ENCODE measurements around the gene TIAM2. TPM values are rescaled to one million over a fixed set of nuclear protein-coding genes. Genes with fewer than 3 reads are reported as not detected.

The TIAM2 gene
- total RNA-seq (ENCODE audit: low replicate concordance) = 8.9 and 11.2 TPM in 2 replicates

GRCh38 chr6:154995254-154996015 lies at the start of gene TIAM2:
TSS of gene TIAM2 (plus strand) at chr6:154995315. CDS start at chr6:155129224, 133,909 bp downstream.
- no peak for TF ChIP-seq CTCF (IDR thresholded peaks at IDR 0.05; ENCODE audit: insufficient read depth, low read length)
- peak within 1 kb of the TSS; percentile 75 for H3K4me3 ChIP-seq (ENCODE audit: low read depth, low read length)
- no peak for DNase-seq (ENCODE audit: low read depth)

GRCh38 chr6:154950979-154951344 lies 44.2 kb upstream of the TIAM2 start:
- no peak overlapping the region for H3K4me3 ChIP-seq (ENCODE audit: low read depth, low read length)
- no peak for DNase-seq (ENCODE audit: low read depth)
- no peak for TF ChIP-seq CTCF (IDR thresholded peaks at IDR 0.05; ENCODE audit: insufficient read depth, low read length)

GRCh38 chr6:154951345-154952200 lies 43.5 kb upstream of the TIAM2 start:
- no peak for TF ChIP-seq CTCF (IDR thresholded peaks at IDR 0.05; ENCODE audit: insufficient read depth, low read length)
- no peak overlapping the region for H3K4me3 ChIP-seq (ENCODE audit: low read depth, low read length)

GRCh38 chr6:154953644-154954043 lies 41.5 kb upstream of the TIAM2 start:
- no peak for TF ChIP-seq CTCF (IDR thresholded peaks at IDR 0.05; ENCODE audit: insufficient read depth, low read length)
- no peak overlapping the region for H3K4me3 ChIP-seq (ENCODE audit: low read depth, low read length)
- no peak for DNase-seq (ENCODE audit: low read depth)

More at GRCh38 chr6:154951345-154952200, 43.5 kb upstream of the TIAM2 start:
- DNase-seq (ENCODE audit: low read depth) = no peak

- no peak for TF ChIP-seq CTCF (IDR thresholded peaks at IDR 0.05; ENCODE audit: insufficient read depth, low read length)
- H3K4me3 ChIP-seq (ENCODE audit: low read depth, low read length) = no peak overlapping the region
- DNase-seq (ENCODE audit: low read depth) = no peak
Measured at GRCh38 chr6:154954347-154954746, 40.8 kb upstream of the TIAM2 start.

- DNase-seq (ENCODE audit: low read depth) = no peak
- no peak overlapping the region for H3K4me3 ChIP-seq (ENCODE audit: low read depth, low read length)
- no peak for TF ChIP-seq CTCF (IDR thresholded peaks at IDR 0.05; ENCODE audit: insufficient read depth, low read length)
Measured at GRCh38 chr6:154956771-154957522, 38.2 kb upstream of the TIAM2 start.
